HG02970 (cell line): ENCODE data around the gene ZSWIM7.
A peak's percentile ranks its signal among the peaks of the same experiment; 100 is the strongest.

Experiments
- ATAC-seq: cut with Tn5 transposase; IDR thresholded peaks from one replicate; pipeline ENCODE4 v1.9.1; 2021; ENCODE audit warnings: mild to moderate bottlenecking, moderate library complexity, moderate number of reproducible peaks; ENCODE audit not compliant: unreplicated experiment, low FRiP score

ZSWIM7 gene, protein sequence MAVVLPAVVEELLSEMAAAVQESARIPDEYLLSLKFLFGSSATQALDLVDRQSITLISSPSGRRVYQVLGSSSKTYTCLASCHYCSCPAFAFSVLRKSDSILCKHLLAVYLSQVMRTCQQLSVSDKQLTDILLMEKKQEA

DNA sequence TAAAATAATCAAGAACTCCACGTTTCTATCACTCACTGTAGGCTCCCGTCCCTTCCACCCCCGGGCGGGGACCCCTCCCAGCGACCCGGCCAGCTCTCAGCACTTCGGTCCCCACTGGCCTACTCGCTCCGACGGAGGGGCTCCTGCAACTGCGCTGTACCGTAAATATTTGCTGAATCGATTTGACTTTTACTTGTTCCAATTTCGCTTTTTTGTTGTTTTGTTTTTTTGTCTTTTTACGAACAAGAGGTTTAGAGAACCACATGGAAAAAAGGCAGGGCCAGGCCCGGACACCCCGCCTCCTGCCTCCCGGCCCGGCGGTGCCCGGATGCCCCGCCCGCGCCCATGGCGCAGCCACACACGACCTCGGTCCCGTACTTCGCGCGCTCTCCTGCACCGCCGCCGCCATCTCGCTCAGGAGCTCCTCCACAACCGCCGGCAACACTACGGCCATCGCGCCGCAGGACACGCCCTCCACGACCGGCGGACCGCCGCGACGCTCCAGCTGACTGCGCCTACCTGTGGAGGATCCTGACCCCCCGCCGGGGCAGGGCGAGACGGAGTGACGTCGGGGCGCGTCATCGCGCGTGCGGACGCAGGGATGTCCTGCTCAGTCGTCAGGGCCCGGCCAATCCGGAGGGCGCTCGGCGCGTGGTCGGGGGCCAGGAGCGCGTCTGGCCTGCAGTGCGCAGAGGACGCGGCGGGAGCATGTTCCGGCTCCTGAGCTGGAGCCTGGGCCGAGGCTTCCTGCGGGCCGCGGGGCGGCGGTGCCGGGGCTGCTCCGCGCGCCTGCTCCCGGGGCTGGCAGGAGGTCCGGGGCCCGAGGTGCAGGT, at the start of gene ZSWIM7, which contains the start of gene TTC19:
ZSWIM7 (minus strand) TSS at position 564 of the 833 bp plus-strand sequence; CDS start at position 454, 110 bp downstream.
TTC19 (plus strand) TSS at position 684 of the 833 bp plus-strand sequence; CDS start at position 709, 25 bp downstream.
- ATAC-seq, result peak; percentile 93

DNA sequence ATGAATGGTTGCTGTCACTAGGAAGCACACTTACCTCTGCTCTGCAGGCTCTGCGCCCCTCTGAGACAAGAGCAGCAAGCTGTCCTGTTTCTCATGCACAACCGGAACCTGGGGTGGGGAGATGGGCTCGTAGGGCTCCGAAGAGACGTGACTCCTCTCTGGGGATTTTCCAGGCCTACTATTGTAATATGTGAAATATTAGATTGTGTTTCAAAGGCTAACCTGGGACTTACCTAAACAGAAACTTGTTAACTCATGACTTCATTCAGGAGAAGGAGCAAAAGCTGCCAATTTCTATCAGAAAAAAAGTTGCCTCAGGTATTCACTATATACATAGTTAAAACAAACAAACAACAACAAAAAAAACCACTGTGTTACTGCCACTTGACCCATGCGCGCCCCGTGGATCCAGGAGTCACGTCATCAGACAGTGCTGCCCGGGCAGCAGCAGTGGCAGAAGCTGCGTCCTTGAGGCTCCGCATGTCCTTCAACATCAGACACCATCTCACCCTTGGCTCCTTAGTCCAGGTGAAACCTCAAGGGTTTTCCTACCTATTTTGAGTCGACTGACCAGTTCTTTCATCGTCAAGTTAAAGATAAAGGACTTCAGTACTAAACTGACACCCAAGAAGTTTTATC, 49.4 kb upstream of the ZSWIM7 start:
- ATAC-seq, result no peak

DNA sequence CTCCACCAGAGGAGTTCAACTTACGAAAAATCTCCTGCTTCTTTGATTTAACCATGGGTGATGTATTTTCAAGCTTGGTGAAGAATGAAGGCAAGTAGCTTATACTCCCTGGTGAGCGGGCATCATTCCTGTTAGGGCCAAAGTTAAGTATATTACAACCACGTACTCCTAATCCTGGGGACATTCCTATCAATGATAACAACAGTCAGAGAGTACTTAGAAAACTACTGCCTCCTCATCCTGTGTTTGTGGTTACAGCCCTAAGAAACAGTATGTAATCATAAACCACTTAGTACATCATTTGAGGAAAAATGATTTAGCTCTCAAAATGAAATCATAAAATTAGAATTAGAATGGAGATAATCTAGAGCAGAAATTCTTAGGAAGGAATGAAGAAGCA, 47.5 kb upstream of the ZSWIM7 start:
- no peak for ATAC-seq

DNA sequence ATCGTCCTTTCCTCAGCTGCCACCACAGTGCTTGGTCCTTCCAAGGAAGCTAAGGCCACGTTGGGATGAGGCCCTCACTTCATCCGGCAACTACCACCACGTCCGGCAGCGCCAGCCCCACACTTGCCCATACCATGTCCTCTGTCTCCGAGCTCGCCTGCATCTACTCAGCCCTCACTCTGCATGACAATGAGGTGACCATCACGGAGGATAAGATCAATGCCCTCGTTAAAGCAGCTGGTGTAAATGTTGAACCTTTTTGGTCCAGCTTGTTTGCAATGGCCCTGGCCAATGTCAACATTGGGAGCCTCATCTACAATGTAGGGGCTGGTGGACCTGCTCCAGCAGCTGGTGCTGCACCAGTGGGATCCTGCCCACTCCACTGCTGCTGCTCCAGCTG, 45.0 kb upstream of the ZSWIM7 start:
- no peak for ATAC-seq

DNA sequence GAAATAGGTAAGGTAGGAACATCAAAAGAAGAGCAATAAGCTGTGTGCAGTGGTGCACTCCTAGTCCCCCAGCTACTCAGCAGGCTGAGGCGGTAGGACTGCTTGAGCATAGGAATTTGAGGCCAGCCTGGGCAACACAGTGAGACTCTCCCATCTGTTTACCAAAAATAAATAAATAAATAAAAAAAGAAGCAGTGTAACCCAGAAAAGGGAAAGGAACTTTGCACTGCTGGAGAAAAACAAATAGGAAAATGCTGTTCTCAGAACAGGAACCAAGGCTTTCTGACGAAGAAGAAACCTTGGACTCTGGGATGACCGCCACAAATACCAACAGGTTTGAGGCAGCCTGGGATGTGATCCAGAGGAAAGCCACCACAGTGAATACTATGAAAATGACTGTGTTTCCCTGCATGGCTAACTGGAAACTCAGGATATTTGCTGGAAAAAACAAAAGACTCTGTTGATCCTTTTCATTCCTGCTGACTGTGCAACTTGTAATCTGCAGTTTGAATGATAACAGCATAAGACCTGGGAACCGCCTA, 41.3 kb upstream of the ZSWIM7 start:
- ATAC-seq, result no peak

DNA sequence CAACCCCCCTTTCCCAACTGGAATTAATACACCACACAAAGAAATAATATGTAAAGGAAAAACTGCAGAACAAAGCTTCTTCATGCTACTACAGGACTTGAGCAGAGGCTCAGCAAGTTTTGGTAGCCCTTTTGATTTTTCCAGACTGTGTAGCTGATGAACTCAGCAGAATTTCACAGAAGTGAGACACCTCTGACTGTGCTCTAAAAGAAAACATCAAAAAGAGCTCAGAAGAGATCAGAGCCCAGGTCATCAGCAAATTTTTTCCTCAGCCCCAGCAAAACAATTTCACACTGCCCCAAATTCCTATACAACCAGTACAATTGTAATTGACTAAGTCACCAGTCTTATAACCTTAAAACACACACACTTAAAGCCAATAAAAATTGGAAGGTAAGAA, 38.1 kb upstream of the ZSWIM7 start:
- ATAC-seq, result no peak

DNA sequence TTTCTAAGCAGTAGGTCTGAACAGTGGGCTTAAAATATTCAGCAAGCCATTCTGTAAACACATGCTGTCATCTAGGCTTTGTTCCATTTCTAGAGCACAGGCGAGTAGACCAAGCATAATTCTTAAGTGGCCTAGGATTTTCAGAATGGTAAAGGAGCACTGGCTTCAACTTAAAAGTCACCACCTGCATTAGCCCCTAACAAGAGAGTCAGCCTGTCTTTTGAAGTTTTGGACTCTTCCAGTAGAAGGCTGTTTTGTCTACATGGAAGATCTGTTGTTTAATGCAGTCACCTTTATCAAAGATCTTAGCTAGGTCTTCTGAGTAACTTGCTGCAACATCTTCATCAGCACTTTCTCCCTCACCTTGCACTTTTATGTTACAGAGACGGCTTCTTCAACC, 36.8 kb upstream of the ZSWIM7 start:
- no peak for ATAC-seq

DNA sequence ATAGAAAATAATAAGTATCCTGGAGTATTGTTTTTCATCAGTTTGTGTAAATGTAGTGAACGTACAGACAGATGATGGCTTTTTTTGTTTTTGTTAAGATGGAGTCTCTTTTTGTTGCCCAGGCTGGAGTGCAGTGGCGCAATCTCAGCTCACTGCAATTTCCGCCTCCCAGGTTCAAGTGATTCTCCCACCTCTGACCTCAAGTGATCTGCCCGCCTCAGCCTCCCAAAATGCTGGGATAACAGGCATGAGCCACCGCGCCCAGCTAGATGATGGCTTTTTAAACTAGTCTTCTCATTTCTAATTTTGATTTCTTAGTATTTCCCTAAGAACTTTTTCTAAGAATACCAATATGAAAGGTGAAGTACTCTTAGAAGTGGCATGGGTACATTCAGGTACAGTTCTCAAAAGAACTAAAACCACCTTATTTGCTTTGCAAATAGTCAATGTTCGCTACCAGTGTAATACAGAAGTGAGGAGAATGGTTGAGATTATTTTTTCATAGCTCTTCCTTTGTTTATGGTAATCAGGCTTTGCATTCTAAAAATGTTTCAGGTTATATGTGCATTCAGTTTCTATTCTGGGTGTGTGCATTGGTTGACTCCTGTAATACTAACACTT, 34.3 kb upstream of the ZSWIM7 start:
- no peak for ATAC-seq

DNA sequence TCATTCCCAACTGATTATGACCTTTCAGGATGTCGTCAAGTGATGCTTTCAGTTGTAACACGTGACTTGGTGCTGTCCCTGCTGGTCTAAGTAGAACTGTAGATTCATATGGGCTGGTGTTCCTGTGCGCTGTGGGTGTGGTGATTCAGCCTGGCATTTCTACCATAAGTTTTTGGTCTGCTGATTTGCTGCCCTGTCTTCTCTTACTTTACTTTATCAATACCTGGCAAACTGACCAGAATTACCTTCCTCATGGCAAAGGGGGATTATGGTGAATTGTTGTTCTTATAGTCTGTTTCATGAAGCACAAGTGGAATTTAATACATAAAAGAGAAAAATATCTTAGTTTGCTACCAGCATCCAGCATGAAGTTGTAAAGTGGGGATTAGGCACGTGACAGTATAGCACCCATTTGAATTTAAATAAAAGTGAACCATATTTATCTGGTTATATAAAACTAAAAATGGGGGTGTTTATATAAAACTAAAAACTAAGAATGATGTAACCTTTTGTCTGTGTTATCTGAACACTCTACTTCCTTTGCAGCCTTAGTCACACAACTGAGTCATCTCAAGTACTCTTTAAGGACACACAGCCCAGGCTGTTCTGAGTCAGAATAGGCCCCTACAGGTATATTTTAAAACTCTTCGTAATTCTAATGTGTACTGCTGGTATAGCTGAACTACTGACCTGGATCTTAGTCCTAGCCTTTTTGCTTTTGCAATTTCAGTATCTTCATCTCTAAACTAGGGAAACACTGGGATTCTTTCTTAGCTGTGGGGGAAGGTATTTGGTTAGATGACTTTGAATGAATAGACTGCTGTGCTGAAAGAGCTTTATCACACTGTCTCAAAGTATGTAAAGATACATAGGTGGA, 28.4 kb upstream of the ZSWIM7 start:
- no peak for ATAC-seq

DNA sequence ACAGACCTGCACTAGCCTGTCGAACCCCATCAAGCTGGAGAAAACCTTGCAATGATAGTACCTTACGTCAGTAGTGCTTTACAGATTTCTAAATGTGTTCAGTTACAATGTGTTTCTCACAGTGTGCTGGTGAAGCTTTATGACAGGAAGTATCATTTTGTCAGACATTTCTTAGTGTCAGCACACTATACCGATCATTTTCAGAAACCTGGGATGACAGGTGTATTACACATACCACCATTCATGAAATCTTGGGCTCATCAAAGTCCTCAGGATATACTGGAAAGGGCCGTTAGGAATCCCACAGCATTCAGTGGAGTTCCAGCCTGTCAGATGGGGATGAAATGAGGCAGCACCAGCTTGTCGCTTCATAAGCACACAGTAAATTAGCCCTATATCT, 27.4 kb upstream of the ZSWIM7 start:
- no peak for ATAC-seq

DNA sequence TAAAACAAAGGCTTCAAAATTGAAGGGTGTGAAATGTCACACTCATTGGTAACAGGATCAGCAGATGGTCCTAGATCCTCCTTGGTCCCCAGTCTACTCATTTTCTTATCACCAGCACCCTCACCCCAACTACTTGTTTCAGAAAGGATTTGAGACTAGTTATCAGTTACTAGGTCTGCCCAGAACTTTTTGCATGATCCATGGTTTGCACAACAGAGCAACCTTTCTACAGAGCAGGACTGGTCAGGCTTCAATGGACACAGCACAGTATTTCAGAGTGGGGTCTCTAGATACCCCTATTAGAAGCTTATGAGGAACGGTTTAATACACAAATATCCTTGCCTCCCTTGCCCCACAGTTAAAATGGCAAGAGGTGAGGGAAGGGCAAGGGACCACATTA, 25.7 kb upstream of the ZSWIM7 start:
- ATAC-seq, result no peak

DNA sequence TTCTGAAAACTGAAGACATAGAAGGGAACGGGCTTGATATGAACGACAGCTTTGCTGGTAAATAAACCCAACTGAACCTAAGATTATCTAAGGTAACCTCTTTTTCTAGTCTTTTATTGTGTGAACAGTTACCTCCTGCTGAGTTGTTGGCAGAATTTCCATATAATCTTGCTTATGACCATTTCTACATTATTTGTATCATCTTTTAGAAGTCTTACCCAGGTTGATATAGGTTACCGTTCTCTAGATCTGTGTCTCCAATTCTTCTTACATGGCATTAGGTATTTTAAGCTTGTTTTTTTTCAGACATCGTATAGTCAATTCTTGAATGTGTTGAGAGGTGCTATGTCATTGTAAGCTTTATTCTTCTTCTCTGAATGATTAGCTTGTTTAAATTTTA, 24.4 kb upstream of the ZSWIM7 start:
- no peak for ATAC-seq

DNA sequence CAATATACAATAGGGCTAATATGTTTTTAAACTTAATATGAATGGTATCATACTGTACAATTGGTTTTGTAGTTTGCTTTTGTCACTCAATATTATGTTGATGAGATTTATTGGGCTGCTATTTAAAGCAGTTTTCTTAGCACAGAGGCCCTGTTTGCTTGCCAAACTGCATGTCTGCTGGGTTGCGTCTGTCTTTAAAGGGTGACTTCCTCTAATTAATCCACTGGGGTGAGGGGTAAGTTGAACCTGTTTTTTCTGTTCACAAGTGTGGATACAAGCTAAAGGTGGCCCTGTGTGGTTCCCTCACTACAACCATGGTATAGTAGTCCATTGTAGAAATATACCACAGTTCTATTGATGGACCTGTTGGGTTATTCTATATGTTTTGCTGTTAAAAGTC, 19.8 kb upstream of the ZSWIM7 start:
- no peak for ATAC-seq

DNA sequence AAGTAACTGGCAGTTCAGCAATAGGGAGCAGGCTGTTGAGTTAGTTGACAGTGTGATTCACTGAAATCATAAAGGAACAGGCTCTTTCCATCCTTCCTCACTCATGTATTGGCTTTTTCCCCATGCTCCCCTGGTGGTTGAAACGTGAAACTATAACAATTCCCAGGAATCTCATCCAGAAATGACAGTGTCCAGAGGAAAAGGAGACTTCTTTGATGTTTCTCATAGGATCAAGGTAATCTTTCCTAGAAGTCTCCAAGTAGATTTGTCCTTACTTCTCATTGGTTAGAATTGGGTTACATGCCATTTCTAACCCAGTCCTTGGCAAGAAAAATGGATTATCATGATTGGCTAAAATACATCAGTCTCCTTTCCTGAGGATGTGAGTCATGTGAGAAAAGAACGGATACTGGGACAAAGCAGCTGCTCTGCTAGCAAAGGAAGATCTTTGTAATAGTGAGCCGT, 14.5 kb upstream of the ZSWIM7 start:
- ATAC-seq, result no peak

DNA sequence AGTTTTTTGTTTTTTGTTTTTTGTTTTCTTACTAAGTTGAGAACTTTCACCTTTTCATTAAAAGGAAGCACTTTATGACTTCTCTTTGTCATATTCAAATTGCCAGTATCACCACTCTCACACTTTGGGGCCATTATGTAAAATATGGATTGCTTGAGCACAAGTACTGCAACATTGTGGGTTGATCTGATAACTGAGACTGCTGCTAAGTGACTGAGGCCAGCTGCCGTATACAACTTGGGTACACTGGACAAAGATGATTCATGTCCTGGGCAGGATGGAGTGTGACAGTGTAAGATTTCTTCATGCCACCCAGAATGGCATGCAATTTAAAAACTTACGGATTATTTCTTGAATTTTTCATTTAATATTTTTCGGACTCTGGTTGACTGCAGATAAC, 7.9 kb upstream of the ZSWIM7 start:
- no peak for ATAC-seq

DNA sequence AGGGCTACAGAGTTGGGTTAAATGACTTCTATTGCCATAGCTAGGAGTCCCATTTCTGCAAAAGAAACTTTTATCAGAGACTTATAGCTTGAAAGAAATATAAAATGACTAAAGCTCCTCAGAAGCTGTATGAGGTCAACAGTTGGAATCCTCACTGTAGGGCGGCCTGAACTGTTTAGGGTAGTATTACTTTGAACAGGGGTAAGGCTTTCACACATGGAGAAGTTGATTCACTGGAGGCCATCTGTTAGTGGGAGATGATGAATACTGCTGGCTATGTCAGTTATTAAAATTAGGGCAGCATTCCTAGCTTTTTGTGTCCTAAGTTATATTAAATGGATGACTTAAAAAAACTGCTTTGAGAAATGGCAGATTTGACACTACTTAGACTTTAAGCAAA, 6.1 kb upstream of the ZSWIM7 start:
- no peak for ATAC-seq

DNA sequence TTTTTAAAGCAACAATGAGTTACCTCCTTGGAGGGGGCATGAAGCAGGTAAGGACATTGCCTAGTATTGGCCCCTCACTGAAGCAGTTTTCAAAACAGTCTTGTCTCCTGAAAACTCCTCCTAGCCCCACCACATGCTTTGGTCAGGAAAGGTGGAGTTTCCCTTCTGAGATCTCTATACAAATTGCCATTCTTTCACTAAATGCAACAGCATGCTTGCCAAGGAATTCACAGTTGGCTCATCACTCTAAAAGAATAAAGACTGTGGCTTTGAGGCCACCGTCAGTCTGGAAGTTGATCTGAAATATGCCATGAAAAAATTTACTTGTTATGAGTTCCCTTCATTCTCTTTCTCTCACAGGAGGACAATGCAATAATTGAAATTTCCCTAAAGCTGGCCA, 4.3 kb upstream of the ZSWIM7 start:
- no peak for ATAC-seq

DNA sequence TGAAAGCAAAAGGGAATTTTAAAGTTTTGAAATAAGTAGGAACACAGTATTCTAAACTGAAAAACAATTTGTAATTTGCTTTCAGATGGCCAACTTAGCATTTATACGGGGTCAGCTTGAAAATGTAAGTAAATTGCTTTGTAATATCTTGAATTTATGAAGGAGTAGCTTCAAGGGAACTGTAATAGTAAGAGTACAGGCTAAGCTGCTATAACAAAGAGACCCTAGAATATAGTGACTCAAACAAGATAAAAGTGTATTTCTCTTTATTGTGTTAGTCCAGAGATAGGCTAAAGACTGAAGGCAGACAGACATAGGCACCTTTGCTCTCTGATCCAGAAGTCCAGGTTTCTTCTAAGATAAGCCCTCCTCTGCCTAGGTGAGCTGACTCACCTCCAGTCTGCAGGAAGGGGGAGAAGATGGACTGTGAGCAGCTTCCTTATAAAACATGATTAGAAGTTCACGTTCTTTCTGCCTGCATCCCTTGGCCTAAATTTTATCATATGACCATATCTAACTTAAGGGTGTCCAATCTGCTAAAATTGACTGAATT, 3.3 kb upstream of the ZSWIM7 start:
- no peak for ATAC-seq

DNA sequence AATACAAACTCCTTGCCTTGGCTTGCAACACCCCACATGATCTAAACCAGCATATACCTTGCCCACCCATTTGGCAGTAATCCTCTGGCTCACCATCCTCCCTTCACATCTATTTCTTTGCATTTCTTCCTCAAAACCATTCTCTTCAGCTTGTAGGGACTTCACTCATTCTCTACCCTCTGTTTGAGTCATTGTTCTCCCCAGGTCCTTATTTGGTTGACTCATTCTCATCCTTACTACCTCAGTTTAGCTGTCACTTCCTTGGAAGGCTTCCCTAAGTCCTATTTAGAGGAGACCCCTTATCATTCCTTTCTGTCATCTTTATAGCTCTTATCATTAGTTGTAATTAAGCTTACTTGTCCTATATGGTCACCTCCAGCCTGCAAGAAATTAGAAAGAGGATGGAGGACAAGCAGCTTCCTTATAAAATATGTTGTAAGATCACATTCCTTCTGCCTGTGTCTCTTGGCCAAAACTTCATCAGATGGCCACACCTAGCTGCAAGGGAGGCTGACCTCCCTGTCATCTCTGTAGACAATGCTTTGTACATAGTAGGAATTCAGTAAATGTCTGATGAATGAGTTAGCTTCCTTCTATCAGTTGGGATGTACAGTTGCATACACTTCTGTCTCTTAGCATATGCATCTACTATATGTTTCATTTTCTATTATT, 1.9 kb upstream of the ZSWIM7 start:
- ATAC-seq, result no peak
